Forelimb muscle (tissue), 1 donor: ENCODE results near the gene MAST3. TPM values are rescaled to one million over a fixed set of nuclear protein-coding genes. Genes with fewer than 3 reads are reported as not detected.
"Not testable (repeated sequence)": the region's sequence is repeated elsewhere in the genome, so short reads cannot be mapped to it uniquely, and the experiment has no call there.

Source experiments
- DNase-seq: peaks from one replicate; pipeline ENCODE4 v3.0.0-alpha.2; 2013; ENCODE audit warnings: low read depth
- polyA plus RNA-seq: library from polyadenylated mRNA; unstranded; fragments of 120-200 nt; gene quantifications from one replicate; pipeline ENCODE4 v1.2.1, GENCODE V29; 2013; ENCODE audit not compliant: insufficient read length

The MAST3 gene
- polyA plus RNA-seq, 1 donor: 11.4 TPM

DNA sequence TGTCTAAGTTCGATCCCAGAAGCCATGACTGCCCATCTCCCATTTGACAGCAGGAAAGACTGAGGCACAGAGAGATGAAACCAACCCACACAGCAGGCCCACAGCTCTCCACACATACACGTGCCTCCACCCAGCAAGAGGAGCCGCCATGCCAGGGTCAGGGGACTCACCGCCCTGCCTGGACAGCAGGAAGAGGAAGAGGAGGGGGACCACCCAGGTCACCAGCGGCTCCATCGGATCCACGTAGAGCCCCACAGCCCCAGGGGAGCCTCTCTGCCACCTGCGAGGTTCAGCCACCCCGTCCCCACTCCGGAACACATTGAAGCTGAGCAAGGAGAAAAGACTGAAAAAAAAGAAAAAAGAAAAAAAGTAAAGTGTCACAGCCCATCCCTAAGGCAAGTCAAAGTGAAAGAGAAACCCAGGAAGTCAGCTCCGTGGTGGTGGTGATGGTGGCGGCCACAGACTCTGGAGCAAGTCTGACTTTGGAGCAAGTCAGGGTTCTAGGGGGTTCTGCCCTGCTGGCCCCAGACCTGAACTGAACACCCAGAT is 10.9 kb upstream of the MAST3 start, which contains the start of gene IL12RB1:
IL12RB1 (minus strand) TSS at position 345 of the 549 bp plus-strand sequence; CDS start at position 234, 111 bp downstream.
- no peak for DNase-seq

DNA sequence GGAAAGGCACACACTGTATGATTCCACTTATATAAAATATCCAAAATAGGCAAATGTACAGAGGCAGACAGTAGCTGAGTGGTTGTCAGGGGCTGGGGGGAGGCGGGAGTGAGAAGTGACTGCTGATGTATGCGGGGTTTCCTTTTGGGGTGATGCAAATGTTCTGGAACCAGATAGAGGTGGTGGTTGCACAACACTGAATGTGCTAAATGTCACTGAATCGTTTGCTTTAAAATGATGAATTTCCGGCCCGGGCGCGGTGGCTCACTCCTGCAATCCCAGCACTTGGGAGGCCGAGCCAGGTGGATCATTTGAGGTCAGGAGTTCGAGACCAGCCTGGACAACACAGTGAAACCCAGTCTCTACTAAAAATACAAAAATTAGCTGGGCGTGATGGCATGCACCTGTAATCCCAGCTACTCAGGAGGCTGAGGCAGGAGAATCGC is 8.5 kb upstream of the MAST3 start:
- not testable (repeated sequence) for DNase-seq

DNA sequence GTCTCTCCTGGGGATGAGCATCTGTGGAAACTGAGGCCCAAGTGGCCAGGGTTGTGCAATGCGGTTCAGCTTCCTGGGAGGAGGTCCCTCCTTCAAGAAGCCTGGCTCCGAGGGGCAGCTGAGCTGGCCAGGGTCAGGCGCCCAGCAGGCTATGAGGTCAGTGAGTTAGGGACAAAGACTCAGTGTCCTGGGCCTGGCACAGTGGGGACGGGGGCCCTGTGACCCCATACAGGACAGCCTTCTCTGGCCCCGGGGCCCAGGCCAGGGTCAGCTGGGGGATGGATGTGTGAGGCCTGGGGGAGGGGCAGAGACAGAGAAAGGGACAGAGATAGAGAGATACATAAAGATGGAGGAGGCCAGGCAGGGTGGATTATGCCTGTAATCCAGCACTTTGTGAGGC is 7.9 kb upstream of the MAST3 start:
- no peak for DNase-seq

DNA sequence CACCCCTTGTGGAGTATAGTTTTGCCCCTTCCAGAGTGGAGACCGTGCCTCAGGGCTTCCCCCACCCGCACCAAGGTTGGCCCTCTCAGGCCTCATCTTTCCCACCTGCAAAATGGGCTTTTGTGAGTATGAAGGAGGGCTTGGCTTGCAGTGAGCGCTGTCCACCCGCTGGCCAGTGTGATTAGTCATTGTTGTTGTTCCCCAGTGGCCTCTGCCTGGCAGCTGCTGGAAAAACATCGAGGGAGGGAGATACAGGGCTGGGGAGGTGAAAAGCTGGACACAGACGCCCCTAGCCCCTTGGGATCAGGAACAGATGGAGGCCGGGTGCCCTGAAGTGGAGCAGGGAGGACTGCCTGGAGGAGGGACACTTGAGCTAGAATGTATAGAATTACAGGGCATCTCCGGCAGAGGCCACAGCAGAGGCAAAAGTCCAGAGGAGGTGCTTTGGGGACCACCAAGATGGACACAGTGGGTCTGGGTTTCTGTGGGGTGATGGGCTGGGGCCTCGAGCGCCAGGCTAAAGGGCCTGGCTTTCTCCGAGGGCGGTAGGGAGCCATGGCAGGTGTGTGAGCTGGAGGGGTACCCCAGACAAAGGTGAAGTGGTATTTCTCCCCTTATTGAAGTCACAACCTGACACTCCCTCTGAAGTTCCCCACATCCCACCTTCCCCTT is 6.9 kb upstream of the MAST3 start:
- DNase-seq: no peak

DNA sequence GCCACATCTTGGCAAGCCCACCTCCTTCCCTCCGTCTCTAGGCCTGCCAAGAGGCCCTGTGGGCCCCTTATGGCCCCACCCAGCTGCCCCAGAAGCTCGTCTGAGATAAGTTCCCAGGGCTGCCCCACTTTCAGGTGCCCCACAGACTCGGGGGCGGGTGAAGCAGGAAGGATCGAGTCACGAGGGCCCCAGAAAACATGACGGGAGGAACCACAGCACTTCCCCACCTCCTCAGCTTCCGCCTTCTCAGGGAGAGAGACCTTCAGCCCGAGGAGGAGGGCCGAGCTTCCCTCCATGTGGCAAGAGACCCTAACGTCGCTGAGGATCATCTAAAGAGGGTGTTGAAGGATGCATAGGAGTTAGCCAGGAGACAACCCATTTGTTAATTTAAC is 6.4 kb upstream of the MAST3 start:
- DNase-seq: no peak

DNA sequence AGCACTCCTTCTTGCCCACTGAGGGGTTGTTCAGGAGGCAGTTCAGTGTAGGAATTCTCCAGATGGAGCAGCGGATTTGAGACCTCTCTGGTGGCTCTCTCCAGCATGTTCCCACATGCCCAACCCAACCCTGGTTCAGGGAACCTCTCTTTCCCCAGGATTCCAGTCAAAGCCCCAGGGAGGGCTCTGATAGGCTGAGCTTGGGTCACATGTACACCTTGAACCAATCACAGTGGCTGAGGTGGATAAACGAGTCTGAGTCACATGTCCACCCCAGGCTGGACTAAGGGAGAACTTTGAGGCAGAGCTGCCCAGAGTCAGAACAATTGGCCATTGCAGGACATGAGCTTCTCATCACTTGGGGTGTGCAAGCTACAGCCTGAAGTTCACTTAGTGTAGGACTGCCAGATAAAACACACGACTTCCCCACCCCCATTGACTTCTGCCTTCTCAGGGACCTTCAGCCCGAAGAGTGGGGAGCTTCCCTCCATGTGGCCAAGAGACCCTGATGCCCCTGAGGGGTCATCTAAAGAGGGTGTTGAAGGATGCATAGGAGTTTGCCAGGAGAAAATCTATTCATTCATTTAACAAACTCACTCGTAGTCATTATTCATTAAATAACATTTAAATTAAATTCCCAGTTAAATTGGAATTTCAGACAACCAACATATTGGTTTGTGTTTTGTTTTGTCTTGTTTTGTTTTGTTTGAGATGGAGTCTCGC is 4.0 kb upstream of the MAST3 start:
- no peak for DNase-seq

DNA sequence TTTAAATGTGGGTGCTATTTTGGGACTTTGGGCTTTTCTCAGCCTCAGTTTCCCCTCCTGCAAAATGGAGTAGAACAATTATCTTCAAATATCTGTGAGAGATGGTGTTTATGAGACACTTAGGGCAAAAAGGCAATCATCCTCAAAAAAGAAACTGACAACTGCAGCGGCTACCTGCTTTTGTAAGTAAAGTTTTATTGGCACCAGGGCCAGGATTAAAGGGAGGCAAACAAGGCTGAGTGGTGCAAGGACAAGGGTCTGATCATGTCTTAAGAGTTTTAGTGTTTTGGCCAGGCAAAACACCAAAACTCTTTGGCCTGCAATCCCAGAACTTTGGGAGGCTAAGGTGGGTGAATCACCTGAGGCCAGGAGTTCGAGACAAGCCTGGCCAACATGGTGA is 1.3 kb upstream of the MAST3 start:
- no peak for DNase-seq

DNA sequence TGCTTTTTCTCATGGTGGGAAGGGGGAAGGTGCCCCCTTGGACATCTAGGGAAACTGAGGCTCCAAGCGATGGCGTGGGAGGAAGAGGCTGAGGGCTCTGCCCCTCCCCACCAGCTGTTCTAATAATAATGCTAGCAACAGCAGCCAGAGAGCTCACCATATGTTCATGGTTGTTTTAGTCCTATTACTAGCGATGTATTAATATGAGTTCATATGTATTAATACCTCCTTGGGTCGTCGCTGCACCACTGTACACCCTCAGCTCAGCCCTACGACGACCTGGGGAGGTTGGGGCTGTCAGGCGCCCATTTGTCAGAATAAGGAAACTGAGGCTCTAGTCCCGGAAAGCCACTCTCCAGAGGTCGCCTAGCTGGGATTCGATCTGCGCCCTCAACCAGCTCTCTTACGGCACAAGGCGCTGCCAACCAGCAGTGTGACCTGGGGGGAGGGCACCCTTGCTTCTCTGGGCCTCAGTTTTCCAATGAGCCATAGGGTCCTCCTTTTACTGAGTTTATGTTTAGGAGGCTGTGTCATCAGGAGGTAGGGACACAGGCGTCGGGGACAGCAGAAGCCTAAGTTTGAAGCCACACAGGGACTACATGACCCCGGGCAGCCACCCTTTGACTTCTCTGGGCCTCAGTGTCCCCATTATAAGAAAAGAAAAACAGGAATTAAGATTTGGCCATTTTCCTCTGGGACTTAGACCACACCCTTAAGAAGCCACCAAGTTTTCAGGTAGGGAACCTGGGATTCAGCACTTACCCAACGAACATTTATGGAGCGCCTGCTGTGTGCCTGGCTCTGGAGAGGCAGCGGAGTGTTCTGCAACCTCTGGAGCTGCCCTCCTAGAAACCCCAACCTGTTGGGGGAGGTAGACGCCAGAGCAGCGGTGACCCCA is 664 bp downstream of the MAST3 start:
- no peak for DNase-seq

DNA sequence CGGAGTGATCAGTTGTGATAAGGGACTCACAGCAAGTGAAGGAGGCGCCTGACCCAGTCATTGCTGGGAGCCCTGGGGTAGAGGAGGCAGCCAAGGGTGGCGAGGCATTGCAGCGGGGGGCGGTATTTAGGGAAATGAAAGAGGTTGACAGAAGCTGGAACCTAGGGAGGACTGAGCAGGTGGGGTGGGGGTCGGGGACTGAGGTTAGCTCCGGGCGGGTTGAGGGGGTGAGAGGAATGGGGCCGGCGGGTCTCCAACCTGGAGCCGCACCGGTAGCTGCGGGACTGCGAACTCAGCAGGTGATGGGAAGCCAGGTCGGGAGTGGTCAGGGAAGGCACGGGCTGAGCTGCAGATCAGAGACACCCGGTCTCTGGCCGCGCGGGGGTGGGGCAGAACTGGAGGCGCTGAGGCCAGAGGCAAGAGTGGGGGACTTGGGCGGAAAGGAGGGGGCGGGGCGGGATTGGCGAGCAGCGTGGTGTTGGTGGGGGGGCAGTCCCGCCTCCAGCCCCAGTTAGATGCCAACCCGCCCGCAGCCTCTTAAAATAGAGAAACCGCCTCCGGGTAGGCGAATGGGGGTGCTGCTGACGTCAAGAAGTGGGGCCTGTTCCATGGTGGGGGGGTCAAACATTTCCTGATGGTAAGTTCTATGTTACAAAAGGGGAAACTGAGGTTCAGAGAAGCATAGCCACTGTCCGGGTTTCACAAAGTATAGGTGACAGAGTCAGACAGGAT is 1.5 kb downstream of the MAST3 start:
- DNase-seq: no peak

DNA sequence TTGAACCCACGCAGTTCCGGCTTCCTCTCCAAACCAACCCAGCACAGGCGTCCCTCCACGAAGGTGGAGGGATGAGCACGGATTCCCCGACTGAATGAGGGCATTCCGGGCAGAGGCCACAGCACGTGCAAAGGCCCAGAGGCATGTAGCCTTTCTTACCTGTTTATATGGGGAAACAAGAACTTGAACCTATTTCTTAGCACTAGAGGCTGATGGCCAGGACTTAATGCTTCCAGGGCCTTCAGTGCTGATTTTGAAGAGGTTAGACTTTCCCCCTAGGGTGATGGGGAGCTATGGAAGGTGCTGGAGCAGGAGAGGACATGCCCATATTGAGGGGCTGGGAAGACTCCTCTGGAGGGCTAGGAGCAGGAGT is 2.0 kb downstream of the MAST3 start:
- no peak for DNase-seq

DNA sequence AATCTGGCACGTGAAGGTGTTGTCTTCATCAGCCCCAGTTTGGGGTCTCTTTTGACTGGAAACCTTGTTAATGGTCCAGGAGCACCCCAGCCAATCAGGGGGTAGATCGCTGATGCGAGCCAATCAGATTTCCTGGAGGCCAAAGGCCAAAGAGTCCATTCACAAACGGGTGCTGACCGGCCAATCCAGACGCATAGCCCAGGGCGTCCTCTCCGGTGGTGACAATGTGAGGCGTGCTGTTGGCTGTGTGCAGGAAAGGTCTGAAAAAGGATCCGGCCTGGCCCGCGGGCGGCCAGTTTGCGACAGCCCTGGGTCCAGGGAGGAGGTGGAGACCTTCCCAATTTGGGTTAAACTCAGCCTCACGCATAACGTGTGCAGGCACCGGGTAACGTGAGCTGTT is 3.1 kb downstream of the MAST3 start:
- no peak for DNase-seq

DNA sequence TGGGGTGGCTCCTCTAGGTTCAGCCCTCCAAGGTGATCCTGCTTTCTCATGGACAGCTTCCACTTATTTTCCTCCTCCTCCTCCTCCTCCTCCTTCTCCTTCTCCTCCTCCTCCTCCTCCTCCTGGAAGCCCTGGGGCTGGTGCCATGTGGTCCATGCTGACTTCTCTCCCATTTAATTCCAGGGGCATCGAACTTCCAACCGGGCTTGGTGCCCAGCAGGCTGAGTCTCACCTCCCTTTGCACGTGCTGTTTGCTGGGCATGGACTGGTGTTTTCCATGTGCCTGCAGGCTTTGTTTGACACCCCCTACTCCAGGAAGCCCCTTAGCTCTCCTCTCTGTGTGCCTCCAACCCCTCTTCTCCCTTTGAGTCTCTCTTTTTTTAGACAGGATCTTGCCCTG is 3.7 kb downstream of the MAST3 start:
- DNase-seq: no peak

DNA sequence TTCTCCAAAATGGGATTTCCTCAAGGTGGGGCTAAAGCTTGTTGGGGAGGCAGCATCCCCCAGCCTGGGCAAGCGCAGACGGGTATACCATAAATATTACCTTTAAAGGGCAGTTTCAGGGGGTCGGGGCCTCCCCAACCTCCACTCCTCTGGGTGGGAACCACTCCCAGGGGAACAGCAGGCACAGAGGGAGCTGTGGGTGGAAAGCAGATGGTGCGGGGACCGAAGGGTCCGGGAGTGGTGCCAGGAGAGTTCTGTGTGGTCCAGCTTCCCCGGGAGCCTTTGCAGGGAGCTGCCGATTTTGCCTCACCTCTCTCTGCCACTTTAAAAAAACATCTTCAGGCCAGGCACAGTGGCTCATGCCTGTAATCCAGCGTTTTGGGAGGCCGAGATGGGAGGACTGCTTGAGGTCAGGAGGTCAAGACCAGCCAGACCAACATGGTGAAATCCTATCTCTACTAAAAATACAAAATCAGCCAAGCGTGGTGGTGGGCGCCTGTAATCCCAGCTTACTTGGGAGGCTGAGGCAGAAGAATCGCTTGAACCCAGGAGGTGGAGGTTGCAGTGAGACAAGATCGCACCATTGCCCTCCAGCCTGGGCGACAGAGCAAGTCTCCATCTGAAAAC is 5.5 kb downstream of the MAST3 start:
- no peak for DNase-seq

DNA sequence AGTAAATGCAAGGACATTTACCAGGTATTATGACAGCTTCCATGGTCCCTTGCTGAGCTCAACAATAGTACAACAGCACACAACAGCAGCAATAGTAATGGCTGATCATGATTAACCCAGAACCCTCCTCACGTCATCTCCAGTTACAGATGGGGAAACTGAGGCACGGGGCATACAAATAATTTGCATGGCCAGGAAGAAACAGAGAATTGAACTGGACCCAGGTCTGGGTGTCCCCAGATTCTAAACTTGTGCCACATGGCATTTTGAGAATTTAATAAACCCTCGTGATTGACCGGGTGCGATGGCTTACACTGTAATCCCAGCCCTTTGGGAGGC is 7.2 kb downstream of the MAST3 start:
- no peak for DNase-seq

DNA sequence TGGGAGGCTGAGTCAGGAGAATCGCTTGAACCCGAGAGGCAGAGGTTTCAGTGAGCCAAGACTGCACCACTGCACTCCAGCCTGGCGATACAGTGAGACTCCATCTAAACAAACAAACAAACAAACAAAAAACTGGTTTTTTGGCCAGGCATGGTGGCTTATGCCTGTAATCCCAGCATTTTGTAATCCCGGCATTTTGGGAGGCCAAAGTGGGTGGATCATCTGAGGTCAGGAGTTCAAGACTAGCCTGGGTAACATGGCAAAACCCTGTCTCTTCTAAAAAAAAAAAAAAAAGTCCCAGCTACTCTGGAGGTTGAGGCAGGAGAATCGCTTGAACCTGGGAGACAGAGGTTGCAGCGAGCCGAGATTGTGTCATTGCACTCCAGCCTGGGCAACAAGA is 7.7 kb downstream of the MAST3 start:
- DNase-seq: not testable (repeated sequence)

DNA sequence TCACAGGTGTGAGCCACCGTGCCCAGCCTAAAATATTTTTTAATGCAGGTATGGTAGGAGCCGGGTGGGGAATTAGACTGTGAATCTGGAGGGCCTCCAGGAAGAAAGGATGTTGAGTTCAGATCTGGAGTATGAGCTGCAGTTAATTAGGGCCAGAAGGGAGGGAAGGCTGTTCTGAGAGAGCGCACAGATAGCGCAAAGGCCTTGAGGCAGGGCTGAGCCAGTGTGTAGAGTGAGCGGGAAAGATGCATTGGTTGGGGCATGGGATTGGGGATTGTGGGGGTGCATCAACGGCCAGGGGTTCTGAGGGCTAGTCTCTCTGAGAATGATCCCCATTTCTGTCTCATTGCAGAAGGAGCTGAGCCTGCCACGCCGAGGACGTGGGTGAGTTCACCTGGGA is 9.7 kb downstream of the MAST3 start:
- DNase-seq: no peak

DNA sequence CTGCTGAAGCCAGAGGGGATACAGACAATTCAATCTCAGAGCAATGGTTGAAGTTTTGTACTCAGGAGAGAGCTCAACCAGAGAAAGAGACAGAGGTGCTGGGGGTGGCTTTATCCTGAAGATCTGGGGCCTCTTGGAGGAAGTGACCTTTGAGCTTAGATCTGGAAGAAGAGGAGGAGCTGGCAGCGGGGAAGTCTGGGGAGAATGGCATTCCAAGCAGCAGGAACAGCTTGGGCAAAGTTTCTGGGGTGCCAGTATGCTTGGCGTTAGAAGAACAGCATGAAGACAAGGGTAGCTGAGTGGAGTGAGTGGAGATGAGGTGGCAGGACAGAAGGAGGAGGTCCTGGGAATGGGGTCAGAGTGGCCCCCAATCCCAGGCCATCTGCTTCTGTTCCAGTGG is 11.3 kb downstream of the MAST3 start:
- DNase-seq: no peak

DNA sequence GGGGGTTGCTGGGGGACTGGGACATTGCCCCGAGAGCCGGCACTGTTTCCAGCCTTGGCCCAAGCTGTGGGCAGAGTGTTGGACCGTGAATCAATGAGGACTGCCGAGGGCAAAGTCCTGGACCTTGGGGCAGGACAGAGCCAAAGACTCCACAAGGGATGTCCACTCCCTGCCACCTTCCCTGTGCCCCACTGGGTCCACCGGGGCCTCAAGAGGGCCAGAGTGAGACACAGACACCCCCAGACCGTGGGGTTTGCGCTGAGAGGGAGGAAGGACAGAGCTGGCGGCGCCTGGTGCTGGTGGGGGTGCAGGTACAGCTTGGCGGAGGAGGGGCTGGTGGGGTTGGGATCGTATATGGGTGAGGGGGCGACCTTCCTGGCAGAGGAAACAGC is 11.8 kb downstream of the MAST3 start:
- DNase-seq: no peak

DNA sequence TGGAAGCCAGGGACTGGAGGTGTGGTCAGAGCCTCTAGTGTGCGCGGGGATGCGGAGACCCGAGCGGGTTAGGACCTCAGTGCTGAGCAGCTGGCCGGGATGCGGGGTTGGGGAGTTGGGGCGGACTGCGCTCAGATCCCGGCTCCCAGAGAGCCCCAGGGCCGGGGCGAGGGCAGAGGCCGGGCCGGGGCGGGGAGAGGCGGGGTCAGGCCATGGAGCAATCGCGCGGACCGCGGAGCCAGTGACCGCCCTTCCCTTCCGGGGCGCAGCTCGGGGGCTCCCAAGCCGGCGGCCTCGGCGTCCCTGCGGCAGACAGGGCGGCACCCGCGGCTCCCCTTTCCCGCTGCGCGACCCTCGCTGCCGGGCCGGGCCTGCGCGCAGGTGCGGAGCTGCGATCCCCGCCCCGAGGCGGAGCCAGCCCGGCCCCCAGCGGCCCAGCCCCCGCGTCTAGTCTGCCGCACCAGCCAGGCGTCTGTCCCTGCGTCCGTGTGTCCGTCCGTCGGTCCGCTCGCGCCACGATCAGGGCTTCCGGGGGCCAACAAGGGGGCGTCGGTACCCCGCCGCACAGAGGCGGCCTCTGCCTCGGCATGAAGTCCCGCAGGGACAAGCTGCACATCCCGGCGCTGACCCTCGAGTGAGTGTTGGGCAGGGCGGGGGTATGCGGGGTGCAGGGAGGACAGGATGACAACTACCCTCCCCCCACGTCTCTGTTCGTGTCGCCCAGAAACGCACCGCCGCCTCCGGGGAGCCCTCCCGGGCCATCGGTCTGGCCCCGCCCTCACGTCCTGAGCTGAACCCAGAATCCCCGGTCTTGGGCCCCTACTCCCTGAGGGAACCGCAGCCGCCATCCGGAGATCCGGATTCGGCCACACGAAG is 12.4 kb downstream of the MAST3 start:
- no peak for DNase-seq

DNA sequence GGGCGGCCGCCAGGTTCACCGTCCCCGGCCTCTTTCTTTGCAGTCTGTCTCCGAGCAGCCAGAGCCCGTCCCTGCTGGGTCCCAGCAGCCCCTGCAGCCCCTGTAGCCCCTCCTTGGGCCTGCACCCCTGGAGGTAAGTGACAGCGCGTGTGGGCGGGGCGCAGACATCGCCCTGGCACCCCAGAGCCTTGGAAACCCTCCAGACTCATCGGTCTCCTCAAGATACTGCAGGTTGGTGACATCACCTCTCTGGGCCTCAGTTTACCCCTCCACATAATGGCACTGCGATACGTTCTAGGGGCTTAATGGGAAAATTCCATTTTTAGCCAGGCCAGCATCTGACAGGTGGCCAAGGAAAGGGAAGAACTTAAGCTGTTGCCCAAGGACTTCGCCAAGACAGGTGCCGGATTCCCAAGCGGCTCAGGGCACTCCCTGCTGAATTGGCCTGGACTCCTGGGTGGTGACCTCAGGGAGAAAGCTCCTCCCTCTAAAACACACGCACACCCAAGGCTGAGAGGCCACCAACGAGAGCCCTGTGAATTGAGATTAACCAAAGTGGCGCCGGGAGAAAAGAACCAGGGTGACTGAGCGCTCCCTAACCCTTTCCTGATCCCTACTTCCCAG is 13.1 kb downstream of the MAST3 start:
- DNase-seq: no peak
